Right atrium auricular region (tissue), 2 donors: ENCODE measurements around the gene SYNPO. TPM values are rescaled to one million over a fixed set of nuclear protein-coding genes. Genes with fewer than 3 reads are reported as not detected.

Source experiments
- DNase-seq: peaks from one replicate; pipeline ENCODE4 v3.0.0-alpha.2; 2019; ENCODE audit warnings: low spot score
- H3K27ac ChIP-seq, 2 donors: fragments of 200-600 bp; sonication (generic); 1 replicate in 1 of 2; 2 replicates in 1 of 2; pipeline ENCODE4 v1.5.1; 2016 to 2019
- H3K27me3 ChIP-seq, 2 donors: fragments of 200-600 bp; sonication (generic); one replicate each; pipeline versions ENCODE4 v1.5.1 to v1.6.0; 2017 to 2019
- H3K36me3 ChIP-seq: fragments of 200-600 bp; sonication (generic); one replicate; pipeline ENCODE4 v1.5.1; 2016
- H3K4me1 ChIP-seq, 2 donors: fragments of 200-600 bp; sonication (generic); one replicate each; pipeline versions ENCODE4 v1.5.1 to v1.6.0; 2017 to 2019
- H3K4me3 ChIP-seq, 2 donors: fragments of 200-600 bp; sonication (generic); 1 replicate in 1 of 2; 2 replicates in 1 of 2; pipeline ENCODE4 v1.5.1; 2017 to 2019; ENCODE audit warnings: mild to moderate bottlenecking in 1 of 2, moderate library complexity in 1 of 2
- H3K9me3 ChIP-seq, 2 donors: fragments of 200-600 bp; sonication (generic); one replicate each; pipeline ENCODE4 v1.5.1; 2019
- total RNA-seq, 2 donors: library from RNA; depleted of rRNA; stranded (reverse); fragments of >200 nt; gene quantifications; one replicate each; pipeline ENCODE4 v1.1.0, GENCODE V29; 2016
- TF ChIP-seq, protein P1 (sequence below), 2 donors: fragments of 200-600 bp; sonication (generic); IDR thresholded peaks; one replicate each; pipeline ENCODE4 v1.5.1; 2019; ENCODE audit warnings: antibody characterized with exemption in 2 of 2

Gene SYNPO
- total RNA-seq, 2 donors from 2014 or later, result 369 to 413 TPM

DNA sequence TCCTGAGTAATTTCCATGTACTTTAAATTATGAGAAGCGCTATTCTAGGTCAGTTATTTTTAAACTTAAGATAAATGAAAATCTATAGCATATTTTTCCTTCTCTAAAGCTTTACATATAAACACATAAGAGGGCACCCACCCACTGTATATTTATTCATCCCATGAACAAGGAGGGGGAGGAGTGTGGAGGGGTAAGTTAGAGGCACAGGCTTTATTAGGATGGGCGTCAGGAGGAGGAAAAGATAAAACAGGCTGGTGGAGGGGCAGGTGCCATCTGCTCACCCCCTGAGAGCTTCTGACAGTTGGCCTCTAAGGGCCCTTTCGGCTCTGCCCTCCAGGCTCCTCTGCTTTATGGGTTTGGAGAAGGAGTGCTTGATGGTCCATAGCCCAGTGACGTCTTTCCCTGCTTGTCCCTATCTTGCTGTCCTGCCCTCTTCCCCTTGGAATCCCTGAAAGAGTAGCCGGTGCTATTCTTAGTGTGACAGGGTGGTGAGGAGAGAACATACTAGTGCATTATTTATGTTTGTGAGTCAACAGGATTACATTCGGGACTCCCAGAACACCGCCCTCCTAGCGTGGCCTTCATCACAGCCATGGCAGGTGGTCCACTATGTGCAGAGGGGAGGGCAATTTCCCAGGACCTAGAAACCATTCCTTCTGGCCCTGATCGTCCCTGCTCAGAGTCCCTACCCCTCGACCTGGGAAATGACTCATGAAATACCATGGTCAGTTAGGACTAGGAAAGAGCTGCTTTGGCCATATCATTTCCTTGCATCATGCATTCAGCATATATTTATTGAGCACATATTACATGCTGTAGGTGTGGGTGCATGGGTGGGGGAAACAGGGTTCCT is 7.9 kb upstream of the SYNPO start:
- H3K27me3 ChIP-seq, result no peaks in the 10 kb centered on the region
- DNase-seq, result no peak
- TF ChIP-seq, protein P1, sequence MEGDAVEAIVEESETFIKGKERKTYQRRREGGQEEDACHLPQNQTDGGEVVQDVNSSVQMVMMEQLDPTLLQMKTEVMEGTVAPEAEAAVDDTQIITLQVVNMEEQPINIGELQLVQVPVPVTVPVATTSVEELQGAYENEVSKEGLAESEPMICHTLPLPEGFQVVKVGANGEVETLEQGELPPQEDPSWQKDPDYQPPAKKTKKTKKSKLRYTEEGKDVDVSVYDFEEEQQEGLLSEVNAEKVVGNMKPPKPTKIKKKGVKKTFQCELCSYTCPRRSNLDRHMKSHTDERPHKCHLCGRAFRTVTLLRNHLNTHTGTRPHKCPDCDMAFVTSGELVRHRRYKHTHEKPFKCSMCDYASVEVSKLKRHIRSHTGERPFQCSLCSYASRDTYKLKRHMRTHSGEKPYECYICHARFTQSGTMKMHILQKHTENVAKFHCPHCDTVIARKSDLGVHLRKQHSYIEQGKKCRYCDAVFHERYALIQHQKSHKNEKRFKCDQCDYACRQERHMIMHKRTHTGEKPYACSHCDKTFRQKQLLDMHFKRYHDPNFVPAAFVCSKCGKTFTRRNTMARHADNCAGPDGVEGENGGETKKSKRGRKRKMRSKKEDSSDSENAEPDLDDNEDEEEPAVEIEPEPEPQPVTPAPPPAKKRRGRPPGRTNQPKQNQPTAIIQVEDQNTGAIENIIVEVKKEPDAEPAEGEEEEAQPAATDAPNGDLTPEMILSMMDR (IDR thresholded peaks at IDR 0.05), result no peak
- H3K4me1 ChIP-seq, result peaks cover 0 to 92% of the 10 kb centered on the region in 2 donors
- peak overlapping the region; percentile 99 for H3K27ac ChIP-seq
- no peak overlapping the region for H3K4me3 ChIP-seq
- H3K9me3 ChIP-seq, result no peaks in the 10 kb centered on the region
- H3K36me3 ChIP-seq, result peaks cover 22% of the 10 kb centered on the region

DNA sequence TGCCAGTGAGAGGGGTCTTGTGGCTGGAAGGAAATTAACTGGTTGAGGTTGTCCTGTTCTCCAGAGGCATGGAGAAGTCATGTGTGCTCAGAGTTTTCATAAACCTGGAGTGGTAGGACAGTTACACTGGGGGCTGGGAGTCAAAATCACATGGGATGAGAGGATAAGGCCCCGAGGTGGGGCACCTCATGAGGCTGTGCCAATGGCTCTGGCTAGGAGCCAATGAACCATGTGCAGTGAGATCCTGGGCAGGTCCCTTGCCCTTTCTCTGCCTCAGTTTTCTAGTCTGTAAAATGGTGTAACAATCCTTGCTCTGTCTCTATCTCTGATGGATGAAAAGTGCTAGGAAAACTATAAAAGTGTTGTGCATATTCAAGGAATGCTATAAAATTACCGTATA is 7.0 kb upstream of the SYNPO start:
- peak overlapping the region; percentile 99 for H3K27ac ChIP-seq
- H3K9me3 ChIP-seq, result no peaks in the 10 kb centered on the region
- TF ChIP-seq, protein P1 (IDR thresholded peaks at IDR 0.05), result no peak
- H3K27me3 ChIP-seq, result no peaks in the 10 kb centered on the region
- peaks cover 22% of the 10 kb centered on the region for H3K36me3 ChIP-seq
- no peak overlapping the region for H3K4me3 ChIP-seq
- no peak for DNase-seq
- H3K4me1 ChIP-seq, result peaks cover 0 to 92% of the 10 kb centered on the region in 2 donors

DNA sequence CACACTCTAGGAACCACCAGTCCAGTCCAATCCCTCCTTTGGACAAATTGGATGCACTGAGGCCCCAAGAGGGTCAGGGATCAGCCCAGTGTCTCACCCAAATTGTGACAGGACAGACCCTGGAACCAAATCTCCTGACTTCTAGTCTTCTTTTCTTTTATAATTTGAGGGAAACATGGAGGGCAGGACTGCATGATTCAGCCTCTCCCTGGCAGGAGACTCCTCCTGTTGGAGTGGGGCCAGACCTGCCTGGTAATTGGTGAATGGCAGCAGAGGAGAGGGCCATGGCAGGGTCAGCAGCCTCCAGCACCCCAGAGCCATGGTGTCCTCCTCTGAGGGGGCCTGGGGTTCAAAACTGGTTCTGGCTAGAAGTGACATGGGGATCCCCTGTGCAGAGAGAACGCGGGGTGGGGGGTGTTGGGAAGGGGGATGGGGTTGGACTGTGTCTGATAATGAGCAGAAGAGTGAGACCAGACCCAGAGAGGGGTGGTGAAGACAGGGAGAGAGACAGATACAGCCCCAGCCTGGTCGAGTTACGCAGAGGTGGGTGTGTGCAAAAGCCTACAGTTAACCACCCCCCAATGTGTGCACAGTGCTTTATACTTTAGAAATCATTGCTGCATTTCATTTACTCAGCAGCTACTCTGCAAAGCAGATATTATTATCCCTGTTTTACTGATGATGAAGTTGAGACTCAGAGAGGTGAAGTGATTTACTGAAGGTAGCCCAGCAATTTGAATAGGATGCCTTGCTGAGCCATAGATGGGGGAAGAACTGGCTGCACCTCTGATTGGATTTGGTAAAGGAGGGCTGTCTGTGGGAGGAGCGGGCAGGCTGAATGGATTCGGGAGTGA is 3.8 kb upstream of the SYNPO start:
- no peak for DNase-seq
- Histone ChIP-seq H3K4me1 (peaks cover 0 to 92% of the 10 kb centered on the region in 2 donors), H3K36me3 (peaks cover 14% of the 10 kb centered on the region), H3K4me3 (no peak overlapping the region), H3K27me3 (no peaks in the 10 kb centered on the region), H3K9me3 (no peaks in the 10 kb centered on the region), H3K27ac (peak overlapping the region; percentile 96)
- TF ChIP-seq, protein P1 (IDR thresholded peaks at IDR 0.05), result no peak

DNA sequence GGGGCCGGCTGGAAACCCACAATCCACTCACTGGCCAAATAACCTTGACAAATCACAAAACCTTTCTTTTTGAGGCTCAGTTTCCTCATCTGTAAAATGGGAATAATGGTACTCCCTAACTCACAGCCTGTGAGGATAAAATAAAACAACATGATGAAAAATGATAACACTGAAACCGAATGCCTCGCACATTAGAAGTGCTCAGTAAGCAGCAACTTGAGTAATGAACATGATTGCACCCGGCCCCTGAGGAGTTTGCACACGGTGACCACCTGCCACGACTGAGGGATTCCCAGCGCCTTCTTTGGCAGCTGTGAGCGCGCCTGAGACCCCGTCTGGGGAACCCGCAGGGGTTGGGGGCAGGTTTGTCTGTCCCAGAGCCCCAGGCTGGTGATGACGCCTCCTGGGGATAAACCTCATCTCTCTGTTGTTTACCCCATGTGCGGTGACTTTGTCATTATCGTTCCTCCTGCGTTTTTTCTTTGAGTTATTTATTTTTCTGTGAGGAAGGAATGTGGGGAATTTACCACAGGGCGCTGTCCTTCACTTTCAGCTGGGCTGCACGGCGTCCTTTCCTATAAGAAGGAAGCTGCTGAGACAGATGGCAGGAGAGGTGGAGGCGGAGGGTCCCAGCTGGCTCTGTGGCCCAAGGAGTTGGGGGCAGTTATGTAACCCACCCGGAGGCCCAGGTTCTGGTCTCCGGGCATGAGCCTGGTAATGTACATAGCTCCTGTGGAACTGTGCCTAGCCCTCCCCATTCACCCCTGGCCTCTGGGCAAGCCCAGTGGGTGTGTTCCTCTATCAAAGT is 3.0 kb upstream of the SYNPO start:
- Histone ChIP-seq H3K4me3 (no peak overlapping the region), H3K27ac (peak overlapping the region; percentile 96), H3K9me3 (no peaks in the 10 kb centered on the region), H3K4me1 (peaks cover 0 to 92% of the 10 kb centered on the region in 2 donors), H3K36me3 (peaks cover 13% of the 10 kb centered on the region), H3K27me3 (no peaks in the 10 kb centered on the region)
- TF ChIP-seq, protein P1 (IDR thresholded peaks at IDR 0.05), result no peak
- no peak for DNase-seq

- TF ChIP-seq, protein P1 (IDR thresholded peaks at IDR 0.05), result no peak
- peaks cover 13% of the 10 kb centered on the region for H3K36me3 ChIP-seq
- no peak overlapping the region for H3K4me3 ChIP-seq
- peaks cover 0 to 92% of the 10 kb centered on the region in 2 donors for H3K4me1 ChIP-seq
- no peak for DNase-seq
- no peaks in the 10 kb centered on the region for H3K9me3 ChIP-seq
- H3K27me3 ChIP-seq, result no peaks in the 10 kb centered on the region
- H3K27ac ChIP-seq, result peak overlapping the region; percentile 96
Observed at GRCh38 chr5:150638053-150638444, 2.4 kb upstream of the SYNPO start.
